IMR-90 (cell line): ENCODE data around the gene CDK14. TPM values are rescaled to one million over a fixed set of nuclear protein-coding genes. Genes with fewer than 3 reads are reported as not detected.

Source experiments
- ATAC-seq: fragments of 200-7000 bp; cut with Tn5 transposase; 2 replicates; pipeline ENCODE4 v1.9.1; 2020; ENCODE audit warnings: low read depth, mild to moderate bottlenecking, moderate library complexity
- BruUV-seq: library from RNA; stranded (reverse); fragments of 400-500 nt; replicated peaks from 2 replicates; lab custom pipeline; 2021; lab: Mats Ljungman, UMichigan
- CTCF ChIA-PET: fragments of 300-600 bp; formaldehyde crosslinking; extraction: SDS; loops from one replicate; lab custom pipeline; 2021; ENCODE audit warnings: antibody characterized with exemption; lab: Yijun Ruan, JAX
- POLR2A ChIA-PET: fragments of 300-600 bp; sonication (Branson Sonifier 250); formaldehyde crosslinking; loops from one replicate; lab custom pipeline; 2022; ENCODE audit warnings: antibody characterized with exemption; ENCODE audit not compliant: unreplicated experiment; lab: Charles Lee
- DNase-seq: peaks from one replicate; pipeline ENCODE4 v3.0.0; 2013
- H2AFZ ChIP-seq: replicated peaks from 2 replicates; pipeline ENCODE3; 2013; ENCODE audit warnings: low read length, mild to moderate bottlenecking; ENCODE audit not compliant: poor library complexity
- H2AK5ac ChIP-seq: 2 replicates; pipeline ENCODE4 v1.6.1; 2013; ENCODE audit warnings: low read depth, low read length, inconsistent platforms
- H2AK9ac ChIP-seq: replicated peaks from 2 replicates; pipeline ENCODE3; 2013; ENCODE audit warnings: mild to moderate bottlenecking, low read depth, low read length, moderate library complexity; ENCODE audit not compliant: poor library complexity
- H2BK120ac ChIP-seq: 2 replicates; pipeline ENCODE4 v1.6.1; 2013; ENCODE audit warnings: low read depth, low read length, inconsistent platforms
- H2BK15ac ChIP-seq: 3 replicates; pipeline ENCODE4 v1.6.1; 2013; ENCODE audit warnings: low read depth, low read length, inconsistent platforms
- H2BK20ac ChIP-seq: 2 replicates; pipeline ENCODE4 v1.6.1; 2013; ENCODE audit warnings: low read depth, mild to moderate bottlenecking, inconsistent platforms, low read length, moderate library complexity
- H2BK5ac ChIP-seq: 2 replicates; pipeline ENCODE4 v1.6.1; 2013; ENCODE audit warnings: mild to moderate bottlenecking, low read depth, low read length, inconsistent platforms; ENCODE audit not compliant: poor library complexity, severe bottlenecking
- H3K14ac ChIP-seq: replicated peaks from 2 replicates; pipeline ENCODE4 v1.6.1; 2013; ENCODE audit warnings: low read depth, low read length, inconsistent platforms
- H3K18ac ChIP-seq: 2 replicates; pipeline ENCODE4 v1.6.1; 2013; ENCODE audit warnings: low read depth, low read length, control low read depth
- H3K23ac ChIP-seq: 2 replicates; pipeline ENCODE4 v1.6.1; 2013; ENCODE audit warnings: low read depth, low read length, inconsistent platforms
- H3K27ac ChIP-seq: 2 replicates; pipeline ENCODE4 v1.5.1; 2013; ENCODE audit warnings: mild to moderate bottlenecking, control low read depth, low read length; ENCODE audit not compliant: insufficient read depth
- H3K27me3 ChIP-seq: 2 replicates; pipeline ENCODE4 v1.6.1; 2013; ENCODE audit warnings: low read length; ENCODE audit not compliant: control insufficient read depth, insufficient read depth
- H3K36me3 ChIP-seq: 2 replicates; pipeline ENCODE4 v1.6.1; 2013; ENCODE audit warnings: low read length, mixed read lengths; ENCODE audit not compliant: control insufficient read depth, insufficient read depth
- H3K4ac ChIP-seq: 2 replicates; pipeline ENCODE4 v1.6.1; 2013; ENCODE audit warnings: low read depth, low read length, inconsistent platforms
- H3K4me1 ChIP-seq: 2 replicates; pipeline ENCODE4 v1.6.1; 2013; ENCODE audit warnings: low read length, mixed read lengths; ENCODE audit not compliant: control insufficient read depth, insufficient read depth
- H3K4me2 ChIP-seq: 2 replicates; pipeline ENCODE4 v1.6.1; 2013; ENCODE audit warnings: low read depth, mild to moderate bottlenecking, control low read depth, low read length, moderate library complexity
- H3K4me3 ChIP-seq: 2 replicates; pipeline ENCODE4 v1.5.1; 2013; ENCODE audit warnings: low read depth, mild to moderate bottlenecking, control low read depth, low read length, moderate library complexity; ENCODE audit not compliant: insufficient read depth
- H3K56ac ChIP-seq: 2 replicates; pipeline ENCODE4 v1.6.1; 2013; ENCODE audit warnings: low read length, inconsistent platforms; ENCODE audit not compliant: insufficient read depth; ENCODE audit errors: extremely low read depth
- H3K79me1 ChIP-seq, 2 experiments: 2 replicates each; pipeline ENCODE4 v1.6.1; 2013; ENCODE audit warnings: low read length in 2 of 2, inconsistent platforms in 1 of 2, low read depth in 1 of 2
- H3K9ac ChIP-seq: 2 replicates; pipeline ENCODE4 v1.6.1; 2013; ENCODE audit warnings: low read depth, low read length, control low read depth
- H3K9me1 ChIP-seq: 2 replicates; pipeline ENCODE4 v1.6.1; 2013; ENCODE audit warnings: low read length, inconsistent platforms; ENCODE audit not compliant: insufficient read depth
- H3K9me3 ChIP-seq: 2 replicates; pipeline ENCODE4 v1.6.1; 2013; ENCODE audit warnings: low read length; ENCODE audit not compliant: control insufficient read depth, insufficient read depth
- H4K20me1 ChIP-seq: 2 replicates; pipeline ENCODE4 v1.6.1; 2013; ENCODE audit warnings: low read length, inconsistent platforms; ENCODE audit not compliant: insufficient read depth
- H4K5ac ChIP-seq: 2 replicates; pipeline ENCODE4 v1.6.1; 2013; ENCODE audit warnings: mild to moderate bottlenecking, low read depth, low read length, control low read depth
- H4K8ac ChIP-seq, 2 experiments: 2 replicates each; pipeline ENCODE4 v1.6.1; 2013; ENCODE audit warnings: low read depth in 2 of 2, low read length in 2 of 2, control low read depth in 1 of 2, inconsistent platforms in 1 of 2
- H4K91ac ChIP-seq: 2 replicates; pipeline ENCODE4 v1.6.1; 2013; ENCODE audit warnings: low read depth, low read length, inconsistent platforms; ENCODE audit not compliant: insufficient read depth
- CEBPB ChIP-seq: IDR thresholded peaks from 2 replicates; pipeline ENCODE4 v1.6.1; 2012; ENCODE audit warnings: low read depth, low read length, improper control_type of control experiment
- CTCF ChIP-seq: conservative IDR thresholded peaks from 2 replicates; pipeline ENCODE4 v1.5.1; 2012; ENCODE audit warnings: mild to moderate bottlenecking, low read depth, low read length, improper control_type of control experiment
- MAFK ChIP-seq: IDR thresholded peaks from 2 replicates; pipeline ENCODE4 v1.6.1; 2012; ENCODE audit warnings: low read depth, low read length, improper control_type of control experiment
- USF2 ChIP-seq: fragments of 150-350 bp; IDR thresholded peaks from 2 replicates; pipeline ENCODE4 v1.6.1; 2017; ENCODE audit warnings: mild to moderate bottlenecking, antibody characterized with exemption, low read length, low read depth
- WGBS, 2 experiments: methylation state at CpG; one replicate each; pipeline versions ENCODE4 v1.1.5 to v1.1.7; 2013; ENCODE audit warnings: missing lambda C conversion rate in 2 of 2; ENCODE audit not compliant: insufficient read length in 1 of 2; ENCODE audit errors: extremely low coverage in 2 of 2; 5-methylcytosine and 5-hydroxymethylcytosine counted together
- dilution Hi-C: fragments of 300-500 bp; cut with HindIII; formaldehyde crosslinking; loops from one replicate; pipeline ENCODE4 v1.14.3; 2018; ENCODE audit warnings: low sequenced_read_pairs; ENCODE audit not compliant: unreplicated experiment
- in situ Hi-C: fragments of 300-500 bp; cut with MboI; formaldehyde crosslinking; loops from 3 replicates; pipeline ENCODE4 v1.14.3; 2019; ENCODE audit warnings: low sequenced_read_pairs, inconsistent platforms, mixed read lengths
- intact Hi-C: fragments of 100-400 bp; cut with micrococcal nuclease; formaldehyde crosslinking; loops from 2 replicates; pipeline ENCODE4 v1.10.0; 2022
- polyA plus RNA-seq, 3 experiments: library from polyadenylated mRNA; depleted of rRNA; stranded (reverse); fragments of >200 nt; gene quantifications; 2 replicates each; pipeline ENCODE4 v1.2.3, GENCODE V29; 2012; ENCODE audit warnings: low replicate concordance in 1 of 3
- total RNA-seq: library from RNA; depleted of rRNA; stranded (reverse); fragments of >200 nt; gene quantifications from 2 replicates; pipeline ENCODE4 v1.2.3, GENCODE V29; 2012

The CDK14 gene
- total and polyA plus RNA-seq, 2 of the 4 experiments (the other 2 are of a cell fraction), result 10.1 to 29.6 TPM

- Histone ChIP-seq H3K18ac (no peak overlapping the region), H3K14ac (no peak overlapping the region), H3K4me2 (no peak overlapping the region), H3K27ac (no peak overlapping the region), H3K4me1 (peaks cover 5% of the 10 kb centered on the region; the same call in 1 of the 2 replicates), H2BK5ac (no peak overlapping the region), H4K5ac (no peak overlapping the region), H3K9me3 (no peaks in the 10 kb centered on the region), H3K4me3 (no peak overlapping the region), H4K20me1 (no peaks in the 10 kb centered on the region), H2BK120ac (no peak overlapping the region), H2AK9ac (no peak overlapping the region), H3K9me1 (no peaks in the 10 kb centered on the region; the same call in 1 of the 2 replicates), H4K91ac (no peak overlapping the region), H3K23ac (no peak overlapping the region), H2BK20ac (no peak overlapping the region), H2AFZ (no peak overlapping the region), H2BK15ac (no peak overlapping the region), H3K56ac (no peak overlapping the region), H2AK5ac (no peak overlapping the region), H4K8ac (no peak overlapping the region), H3K9ac (no peak overlapping the region), H3K79me1 (peaks cover 0 to 11% of the 10 kb centered on the region in 2 experiments; a peak in 3 of 4 replicates), H3K27me3 (no peaks in the 10 kb centered on the region), H3K36me3 (no peaks in the 10 kb centered on the region), H3K4ac (no peak overlapping the region)
- DNase-seq, result peak; percentile 23
- no CpG with 5 or more reads among the region's 1 CpG for WGBS, 2 experiments
- dilution Hi-C loops, result no loop called here
- ATAC-seq, result peak; percentile 54
- ChIA-PET POLR2A (no interaction called here), CTCF (no interaction called here)
- intact Hi-C loops, result loop anchor here (10.0 kb wide), 1 partner anchor 307 kb away; no protein-coding TSS in a partner anchor
- BruUV-seq, result no TSS peak
- in situ Hi-C loops, result no loop called here
- TF ChIP-seq CTCF (no peak), CEBPB (0 out of 2 replicates have a peak, but pooled peaks have one; percentile 18), USF2 (no peak), MAFK (no peak)
Measured at GRCh38 chr7:90761584-90761983, 165.5 kb downstream of the CDK14 start.
